ENCODE results near the gene DCP1B. TPM values are rescaled to one million over a fixed set of nuclear protein-coding genes. Genes with fewer than 3 reads are reported as not detected.

Gene DCP1B
- total and polyA plus RNA-seq, 2 experiments from 2014 or later: 16.5 to 18.1 TPM

DNA sequence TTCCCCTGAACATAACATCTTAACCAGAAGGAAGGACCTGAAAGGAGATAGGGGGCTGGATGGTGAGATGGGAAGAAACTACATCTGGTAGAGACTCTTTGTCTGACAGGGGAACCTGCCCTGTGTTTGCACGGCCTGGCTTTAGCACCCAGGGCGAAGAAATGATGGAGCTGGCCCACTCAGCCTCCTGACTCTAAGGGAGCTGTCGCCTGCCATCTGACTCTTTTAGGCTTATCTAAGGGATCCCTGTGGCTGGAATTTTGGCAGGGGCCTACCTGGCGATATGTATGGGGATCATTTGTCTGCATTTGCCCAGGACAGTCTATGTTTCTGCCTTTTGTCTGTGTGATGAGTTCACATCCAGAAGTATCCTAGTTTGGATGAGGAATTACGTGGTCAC is 70.2 kb downstream of the DCP1B start:
- Histone ChIP-seq H3K4me2 (ENCODE audit: unreplicated experiment) (no peak overlapping the region), H3F3A (ENCODE audit: insufficient read depth) (no peaks in the 10 kb centered on the region), H3K4me1 (ENCODE audit: insufficient read depth) (no peaks in the 10 kb centered on the region; the same call in 1 of the 2 replicates), H3K4me3 (no peak overlapping the region), H3K27me3 (replicated peaks; ENCODE audit: insufficient read depth) (peaks cover 5% of the 10 kb centered on the region), H3K9me3 (ENCODE audit: low read depth) (no peaks in the 10 kb centered on the region), H3K79me2 (ENCODE audit: insufficient read depth) (no peaks in the 10 kb centered on the region), H2AFZ (no peak overlapping the region), H4K20me1 (ENCODE audit: insufficient read depth) (no peaks in the 10 kb centered on the region), H3K36me3 (ENCODE audit: low read depth) (peaks cover 8% of the 10 kb centered on the region; the same call in 1 of the 2 replicates), H3K27ac (no peak overlapping the region), H3K9ac (no peak overlapping the region), H3K9me2 (ENCODE audit: insufficient read depth) (no peaks in the 10 kb centered on the region)
- no peak for DNase-seq
- in situ Hi-C loops (cut with MboI): loop anchor here (10.0 kb wide), 1 partner anchor 279 kb away; no protein-coding TSS in a partner anchor
- no peak for TF ChIP-seq EZH2phosphoT487 (IDR thresholded peaks at IDR 0.05; ENCODE audit: insufficient read depth, low read depth)
- no peak for TF ChIP-seq EZH2 (IDR thresholded peaks at IDR 0.05; ENCODE audit: insufficient read depth, poor library complexity, severe bottlenecking)
- 80 to 81% methylated on average over 5 of the region's 5 CpGs for WGBS, 2 experiments (ENCODE audit: low coverage in 1 of 2, low lambda C conversion rate in 2 of 2, missing lambda C conversion rate in 2 of 2)

DNA sequence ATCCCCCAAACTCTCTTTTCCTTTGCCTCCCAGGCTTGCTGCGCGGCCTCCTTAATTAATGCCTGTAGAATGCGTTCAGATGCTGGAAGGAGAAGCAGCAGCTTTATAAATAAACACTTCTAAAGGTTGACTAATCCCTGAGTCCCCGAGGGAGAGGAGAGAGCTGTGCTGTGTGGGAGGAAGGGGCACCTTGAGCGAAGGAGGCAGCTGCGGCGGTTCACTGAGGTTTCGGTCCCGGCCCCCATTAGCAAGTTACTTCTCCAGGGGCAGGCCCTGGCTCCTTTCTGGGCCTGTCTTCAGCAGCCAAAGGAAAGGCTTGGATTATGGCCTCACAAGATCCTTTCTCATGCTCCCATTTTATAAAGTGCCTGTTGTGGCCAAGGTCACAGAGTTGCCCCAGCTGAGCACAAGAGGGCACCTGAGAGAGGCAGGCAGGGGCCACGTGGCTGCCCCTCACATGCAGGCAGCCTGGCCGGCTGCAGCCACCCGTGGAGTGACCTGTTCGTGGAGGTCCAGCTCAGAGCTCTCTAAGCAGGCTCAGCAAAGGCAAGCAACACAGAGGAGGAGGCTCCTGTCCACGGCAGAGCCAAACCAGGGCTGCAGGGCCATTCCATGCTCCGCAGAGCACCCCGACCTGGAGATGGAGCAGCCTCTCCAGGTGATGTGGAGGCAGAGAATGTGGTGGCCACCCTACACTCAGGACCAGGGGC is 70.8 kb downstream of the DCP1B start:
- Histone ChIP-seq H3K36me3 (ENCODE audit: low read depth) (peaks cover 5% of the 10 kb centered on the region; the same call in 1 of the 2 replicates), H3K9ac (no peak overlapping the region), H4K20me1 (ENCODE audit: insufficient read depth) (no peaks in the 10 kb centered on the region), H3K9me2 (ENCODE audit: insufficient read depth) (no peaks in the 10 kb centered on the region), H3K4me2 (ENCODE audit: unreplicated experiment) (no peak overlapping the region), H3K79me2 (ENCODE audit: insufficient read depth) (no peaks in the 10 kb centered on the region), H3K9me3 (ENCODE audit: low read depth) (no peaks in the 10 kb centered on the region), H3K27ac (no peak overlapping the region), H3K4me3 (no peak overlapping the region), H3K4me1 (ENCODE audit: insufficient read depth) (no peaks in the 10 kb centered on the region; the same call in 1 of the 2 replicates), H2AFZ (no peak overlapping the region), H3F3A (ENCODE audit: insufficient read depth) (no peaks in the 10 kb centered on the region), H3K27me3 (replicated peaks; ENCODE audit: insufficient read depth) (peaks cover 10% of the 10 kb centered on the region)
- in situ Hi-C loops (cut with MboI): loop anchor here (10.0 kb wide), 1 partner anchor 279 kb away; no protein-coding TSS in a partner anchor
- TF ChIP-seq EZH2phosphoT487 (IDR thresholded peaks at IDR 0.05; ENCODE audit: insufficient read depth, low read depth) (no peak), EZH2 (IDR thresholded peaks at IDR 0.05; ENCODE audit: insufficient read depth, poor library complexity, severe bottlenecking) (no peak)
- WGBS, 2 experiments (ENCODE audit: low coverage in 1 of 2, low lambda C conversion rate in 2 of 2, missing lambda C conversion rate in 2 of 2): 75 to 77% methylated on average over 16 of the region's 16 CpGs
- peak; percentile 18 for DNase-seq

- Histone ChIP-seq H3K9me2 (ENCODE audit: insufficient read depth) (no peaks in the 10 kb centered on the region), H3K4me1 (ENCODE audit: insufficient read depth) (peaks cover 6% of the 10 kb centered on the region; the same call in 1 of the 2 replicates), H3K4me3 (no peak overlapping the region), H3K79me2 (ENCODE audit: insufficient read depth) (no peaks in the 10 kb centered on the region), H3F3A (ENCODE audit: insufficient read depth) (no peaks in the 10 kb centered on the region), H2AFZ (no peak overlapping the region), H3K9me3 (ENCODE audit: low read depth) (no peaks in the 10 kb centered on the region), H3K36me3 (ENCODE audit: low read depth) (no peaks in the 10 kb centered on the region), H3K27me3 (replicated peaks; ENCODE audit: insufficient read depth) (peaks cover 22% of the 10 kb centered on the region), H3K27ac (no peak overlapping the region), H3K4me2 (ENCODE audit: unreplicated experiment) (peak overlapping the region; percentile 11), H4K20me1 (ENCODE audit: insufficient read depth) (no peaks in the 10 kb centered on the region), H3K9ac (no peak overlapping the region)
- TF ChIP-seq EZH2phosphoT487 (IDR thresholded peaks at IDR 0.05; ENCODE audit: insufficient read depth, low read depth) (no peak), EZH2 (IDR thresholded peaks at IDR 0.05; ENCODE audit: insufficient read depth, poor library complexity, severe bottlenecking) (no peak)
- DNase-seq: peak; percentile 53
- WGBS, 2 experiments (ENCODE audit: low coverage in 1 of 2, low lambda C conversion rate in 2 of 2, missing lambda C conversion rate in 2 of 2): 12 to 15% methylated on average over 16 of the region's 16 CpGs
- in situ Hi-C loops (cut with MboI): loop anchor here (10.0 kb wide), 1 partner anchor 278 kb away; no protein-coding TSS in a partner anchor
Measured at GRCh38 chr12:1932264-1932777, 71.9 kb downstream of the DCP1B start.

GRCh38 chr12:1931642-1932041 is 72.6 kb downstream of the DCP1B start:
- H3K27me3 ChIP-seq (replicated peaks; ENCODE audit: insufficient read depth): peaks cover 29% of the 10 kb centered on the region
- peaks cover 6% of the 10 kb centered on the region; the same call in 1 of the 2 replicates for H3K4me1 ChIP-seq (ENCODE audit: insufficient read depth)
- no peak overlapping the region for H3K4me3 ChIP-seq
- H2AFZ ChIP-seq: no peak overlapping the region
- no peaks in the 10 kb centered on the region for H3K9me2 ChIP-seq (ENCODE audit: insufficient read depth)
- H3K4me2 ChIP-seq (ENCODE audit: unreplicated experiment): no peak overlapping the region
- no peak for DNase-seq
- H3K9ac ChIP-seq: no peak overlapping the region
- no peak overlapping the region for H3K27ac ChIP-seq
- H3K79me2 ChIP-seq (ENCODE audit: insufficient read depth): no peaks in the 10 kb centered on the region
- H4K20me1 ChIP-seq (ENCODE audit: insufficient read depth): no peaks in the 10 kb centered on the region
- TF ChIP-seq EZH2 (IDR thresholded peaks at IDR 0.05; ENCODE audit: insufficient read depth, poor library complexity, severe bottlenecking) (no peak), EZH2phosphoT487 (IDR thresholded peaks at IDR 0.05; ENCODE audit: insufficient read depth, low read depth) (no peak)
- in situ Hi-C loops (cut with MboI): loop anchor here (10.0 kb wide), 1 partner anchor 277 kb away; no protein-coding TSS in a partner anchor
- no peaks in the 10 kb centered on the region for H3F3A ChIP-seq (ENCODE audit: insufficient read depth)
- H3K9me3 ChIP-seq (ENCODE audit: low read depth): no peaks in the 10 kb centered on the region
- WGBS, 2 experiments (ENCODE audit: low coverage in 1 of 2, low lambda C conversion rate in 2 of 2, missing lambda C conversion rate in 2 of 2): 75 to 76% methylated on average over 9 of the region's 9 CpGs
- H3K36me3 ChIP-seq (ENCODE audit: low read depth): no peaks in the 10 kb centered on the region
